Measurements from ENCODE around the gene CAMK1D. TPM values are rescaled to one million over a fixed set of nuclear protein-coding genes. Genes with fewer than 3 reads are reported as not detected.

The CAMK1D gene
- total and polyA plus RNA-seq, 10 of the 15 experiments (the other 5 are each of a cell fraction or from before 2014, with no cell fraction given) = 2.1 to 35.5 (median 14.7) TPM

DNA sequence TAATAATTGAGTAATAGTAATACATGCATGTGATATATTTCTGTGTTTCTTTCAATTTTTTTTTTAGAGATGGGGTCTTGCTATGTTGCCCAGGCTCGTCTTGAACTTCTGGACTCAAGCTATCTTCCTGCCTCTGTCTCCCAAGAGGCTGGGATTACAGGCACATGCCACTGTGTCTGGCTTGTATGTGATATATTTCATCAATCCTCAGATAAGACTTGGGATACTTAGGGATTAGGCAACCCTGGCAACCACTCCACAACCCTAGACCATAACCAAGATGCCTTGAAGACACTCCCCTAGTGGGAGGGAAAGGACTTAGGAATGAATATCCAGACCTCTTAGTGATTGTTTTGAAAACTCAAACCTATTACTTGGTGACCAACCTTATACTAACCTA is 497.4 kb downstream of the CAMK1D start:
- Histone ChIP-seq H3K27ac (ENCODE audit: control insufficient read depth, insufficient read depth) (no peak overlapping the region), H3K4me1 (ENCODE audit: control insufficient read depth, insufficient read depth, low read length) (no peaks in the 10 kb centered on the region), H3K79me2 (ENCODE audit: control insufficient read depth, insufficient read depth, low read length) (no peaks in the 10 kb centered on the region), H2AFZ (ENCODE audit: control insufficient read depth, low read depth, low read length) (no peak overlapping the region), H4K20me1 (ENCODE audit: control insufficient read depth, insufficient read depth) (no peaks in the 10 kb centered on the region), H3K27me3 (replicated peaks in 1 of 2; ENCODE audit: control insufficient read depth in 2 of 2, insufficient read depth in 2 of 2, low read length in 1 of 2) (no peaks in the 10 kb centered on the region), H3K4me3 (no peak overlapping the region), H3K9ac (ENCODE audit: control insufficient read depth, insufficient read depth, low read length) (no peak overlapping the region), H3K4me2 (ENCODE audit: control insufficient read depth, insufficient read depth) (no peak overlapping the region), H3K9me3 (replicated peaks; ENCODE audit: control insufficient read depth, insufficient read depth, low read length) (no peaks in the 10 kb centered on the region), H3K36me3 (ENCODE audit: control insufficient read depth in 2 of 2, insufficient read depth in 2 of 2, low read length in 1 of 2) (no peaks in the 10 kb centered on the region)
- DNase-seq (ENCODE audit: low read depth, low spot score) (no peak), FAIRE-seq (no peak), ATAC-seq (no peak)
- RAD21 ChIA-PET (ENCODE audit: unreplicated experiment) = interaction anchor here (0.7 kb wide), 1 partner anchor 190 kb away, joined by 3 read pairs; no protein-coding TSS in a partner anchor
- POLR2A ChIA-PET = no interaction called here
- CTCF ChIA-PET = interaction anchor here (0.8 to 2.0 kb wide), 5 partner anchors 9 to 202 kb away, joined by 3 to 8 read pairs (median 4); no protein-coding TSS in a partner anchor
- in situ Hi-C loops (cut with MboI) (no loop called here), intact Hi-C loops (cut with micrococcal nuclease; ENCODE audit: unreplicated experiment) (loop anchor here (5.0 kb wide), 1 partner anchor 594 kb away; no protein-coding TSS in a partner anchor)
- 0% methylated on average over 1 of the region's 1 CpG for WGBS (ENCODE audit: insufficient coverage, insufficient replicate concordance, low lambda C conversion rate, missing lambda C conversion rate)
- BruUV-seq (replicated peaks) = no TSS peak
- TF ChIP-seq PAX5 (IDR thresholded peaks at IDR 0.05; ENCODE audit: borderline replicate concordance, low read depth, low read length) = no peak
- TF ChIP-seq, protein P1, sequence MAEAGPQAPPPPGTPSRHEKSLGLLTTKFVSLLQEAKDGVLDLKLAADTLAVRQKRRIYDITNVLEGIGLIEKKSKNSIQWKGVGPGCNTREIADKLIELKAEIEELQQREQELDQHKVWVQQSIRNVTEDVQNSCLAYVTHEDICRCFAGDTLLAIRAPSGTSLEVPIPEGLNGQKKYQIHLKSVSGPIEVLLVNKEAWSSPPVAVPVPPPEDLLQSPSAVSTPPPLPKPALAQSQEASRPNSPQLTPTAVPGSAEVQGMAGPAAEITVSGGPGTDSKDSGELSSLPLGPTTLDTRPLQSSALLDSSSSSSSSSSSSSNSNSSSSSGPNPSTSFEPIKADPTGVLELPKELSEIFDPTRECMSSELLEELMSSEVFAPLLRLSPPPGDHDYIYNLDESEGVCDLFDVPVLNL (IDR thresholded peaks at IDR 0.05; ENCODE audit: low read depth, low read length) = no peak
- no peak for TF ChIP-seq BHLHE40 (IDR thresholded peaks at IDR 0.05; ENCODE audit: borderline replicate concordance in 1 of 2, low read depth in 2 of 2, low read length in 1 of 2)
- no peak for TF ChIP-seq KDM1A (IDR thresholded peaks at IDR 0.05; ENCODE audit: borderline replicate concordance)
- no peak for TF ChIP-seq BACH1 (IDR thresholded peaks at IDR 0.05; ENCODE audit: borderline replicate concordance)
- TF ChIP-seq SIN3A (IDR thresholded peaks at IDR 0.05; ENCODE audit: low read depth, low read length) = no peak
- TF ChIP-seq MYB (IDR thresholded peaks at IDR 0.05; ENCODE audit: borderline replicate concordance, low read depth, low read length) = no peak
- SMC1A ChIA-PET (ENCODE audit: uncharacterized antibody, unreplicated experiment) = interaction anchor here (1.1 kb wide), 1 partner anchor 632 kb away, joined by 3 read pairs; no protein-coding TSS in a partner anchor

Data from GM12878 (cell line).